HCT116 (cell line): ENCODE measurements around the gene SCN8A. TPM values are rescaled to one million over a fixed set of nuclear protein-coding genes. Genes with fewer than 3 reads are reported as not detected.

Experiments
- ATAC-seq: fragments of 200-7000 bp; cut with Tn5 transposase; 2 replicates; pipeline ENCODE4 v1.9.1; 2020; ENCODE audit warnings: mild to moderate bottlenecking, moderate library complexity
- BruUV-seq: library from RNA; stranded (reverse); fragments of 400-500 nt; replicated peaks from 2 replicates; lab custom pipeline; 2021; lab: Mats Ljungman, UMichigan
- CTCF ChIA-PET: fragments of 300-600 bp; sonication (Branson Sonifier 250); formaldehyde crosslinking; loops from one replicate; lab custom pipeline; 2021; ENCODE audit warnings: antibody characterized with exemption; lab: Charles Lee
- POLR2A ChIA-PET: fragments of 300-600, 350-600 bp; sonication (Branson Sonifier 250); formaldehyde crosslinking; loops from one replicate; lab custom pipeline; 2021; ENCODE audit warnings: antibody characterized with exemption; lab: Charles Lee
- RAD21 ChIA-PET, 2 experiments: fragments of 300-600 bp; sonication (Branson Sonifier 250); formaldehyde crosslinking; loops; one replicate each; lab custom pipeline; 2023; ENCODE audit warnings: low total read pairs in 2 of 2; ENCODE audit not compliant: uncharacterized antibody in 2 of 2, unreplicated experiment in 2 of 2, low non-redundant PET in 1 of 2; lab: Charles Lee
- DNase-seq: peaks from one replicate; pipeline ENCODE4 v3.0.0-alpha.2; 2010; ENCODE audit warnings: low read depth, low spot score
- H2AFZ ChIP-seq: fragments of 200-600 bp; shearing (Covaris generic), sonication (generic); 2 replicates; pipeline ENCODE4 v1.6.1; 2017; ENCODE audit warnings: low read depth, mixed run types, mixed read lengths, antibody characterized with exemption, low read length; ENCODE audit not compliant: poor library complexity, severe bottlenecking
- H3K27ac ChIP-seq: 2 replicates; pipeline ENCODE4 v1.5.1; 2012; ENCODE audit warnings: low read depth, low read length
- H3K27me3 ChIP-seq: fragments of 200-600 bp; sonication (generic); 2 replicates; pipeline ENCODE4 v1.6.1; 2016; ENCODE audit warnings: mixed run types, low read length, mixed read lengths; ENCODE audit not compliant: insufficient read depth
- H3K36me3 ChIP-seq, 2 experiments: fragments of 200-500 bp in 1 of 2; fragments of 200-600 bp in 1 of 2; sonication (Bioruptor generic) in 1 of 2; sonication (generic) in 1 of 2; 2 replicates each; pipeline versions ENCODE4 v1.5.1 to v1.6.1; 2014 to 2016; ENCODE audit warnings: low read length in 2 of 2, inconsistent platforms in 1 of 2, mixed read lengths in 1 of 2, mixed run types in 1 of 2; ENCODE audit not compliant: insufficient read depth in 2 of 2, control insufficient read depth in 1 of 2
- H3K4me1 ChIP-seq, 2 experiments: fragments of 200-600 bp in 1 of 2; sonication (generic) in 1 of 2; 2 replicates each; pipeline versions ENCODE4 v1.5.1 to v1.6.1; 2012 to 2017; ENCODE audit warnings: low read length in 2 of 2, inconsistent platforms in 1 of 2, mild to moderate bottlenecking in 1 of 2, mixed read lengths in 1 of 2, mixed run types in 1 of 2, moderate library complexity in 1 of 2; ENCODE audit not compliant: insufficient read depth in 2 of 2, control insufficient read depth in 1 of 2
- H3K4me2 ChIP-seq: fragments of 200-600 bp; sonication (generic); 2 replicates; pipeline ENCODE4 v1.6.1; 2017; ENCODE audit warnings: mixed run types, low read length, mixed read lengths
- H3K4me3 ChIP-seq, 2 experiments: fragments of 200-600 bp in 1 of 2; sonication (generic) in 1 of 2; replicated peaks in 1 of 2; 2 replicates each; pipeline ENCODE4 v1.5.1; 2011 to 2016; ENCODE audit warnings: low read length in 2 of 2, control low read depth in 1 of 2, low read depth in 1 of 2, mild to moderate bottlenecking in 1 of 2, mixed read lengths in 1 of 2, mixed run types in 1 of 2
- H3K79me2 ChIP-seq: fragments of 200-600 bp; sonication (generic); 2 replicates; pipeline ENCODE4 v1.6.1; 2017; ENCODE audit warnings: mild to moderate bottlenecking, mixed run types, low read length, moderate library complexity, mixed read lengths; ENCODE audit not compliant: insufficient read depth
- H3K9ac ChIP-seq: fragments of 200-600 bp; sonication (generic); 2 replicates; pipeline ENCODE4 v1.6.1; 2016; ENCODE audit warnings: low read length, mixed read lengths
- H3K9me2 ChIP-seq: fragments of 200-600 bp; sonication (generic), shearing (Covaris generic); 2 replicates; pipeline ENCODE4 v1.6.1; 2017; ENCODE audit warnings: mixed run types, mild to moderate bottlenecking, moderate library complexity; ENCODE audit not compliant: insufficient read depth
- H3K9me3 ChIP-seq, 2 experiments: fragments of 200-500 bp in 1 of 2; fragments of 200-600 bp in 1 of 2; sonication (Bioruptor generic) in 1 of 2; sonication (generic) in 1 of 2; 2 replicates each; pipeline ENCODE4 v1.6.1; 2014 to 2017; ENCODE audit warnings: low read length in 2 of 2, mixed read lengths in 2 of 2, inconsistent platforms in 1 of 2, low read depth in 1 of 2, mild to moderate bottlenecking in 1 of 2, mixed run types in 1 of 2, moderate library complexity in 1 of 2; ENCODE audit not compliant: control insufficient read depth in 1 of 2, insufficient read depth in 1 of 2
- H4K20me1 ChIP-seq: fragments of 200-600 bp; sonication (generic), shearing (Covaris generic); 2 replicates; pipeline ENCODE4 v1.6.1; 2017; ENCODE audit warnings: mixed run types, mild to moderate bottlenecking, moderate library complexity; ENCODE audit not compliant: insufficient read depth
- ATF3 ChIP-seq: IDR thresholded peaks from 2 replicates; pipeline ENCODE4 v1.6.1; 2012
- CBX3 ChIP-seq: IDR thresholded peaks from 2 replicates; pipeline ENCODE4 v1.6.1; 2012; ENCODE audit warnings: low read depth
- CTCF ChIP-seq, 3 experiments: fragments of 200-600 bp in 1 of 3; sonication (generic) in 1 of 3; IDR thresholded peaks in 2 of 3; conservative IDR thresholded peaks in 1 of 3; 2 replicates each; pipeline ENCODE4 v1.5.1; 2012 to 2017; ENCODE audit warnings: low read depth in 2 of 3, low read length in 2 of 3, antibody characterized with exemption in 1 of 3, borderline replicate concordance in 1 of 3, control low read depth in 1 of 3, mild to moderate bottlenecking in 1 of 3, mixed read lengths in 1 of 3, mixed run types in 1 of 3, moderate library complexity in 1 of 3; ENCODE audit not compliant: insufficient read depth in 1 of 3
- EGR1 ChIP-seq: IDR thresholded peaks from 2 replicates; pipeline ENCODE4 v1.6.1; 2012; ENCODE audit warnings: low read depth
- ELF1 ChIP-seq: IDR thresholded peaks from 2 replicates; pipeline ENCODE4 v1.6.1; 2012; ENCODE audit warnings: low read depth, borderline replicate concordance
- EZH2 ChIP-seq: fragments of 200-600 bp; sonication (generic); IDR thresholded peaks from 2 replicates; pipeline ENCODE4 v1.6.1; 2017; ENCODE audit warnings: antibody characterized with exemption, mixed run types
- MAX ChIP-seq: IDR thresholded peaks from 2 replicates; pipeline ENCODE4 v1.6.1; 2012
- RAD21 ChIP-seq: IDR thresholded peaks from 2 replicates; pipeline ENCODE4 v1.6.1; 2012; ENCODE audit warnings: low read depth, mild to moderate bottlenecking
- REST ChIP-seq: IDR thresholded peaks from 2 replicates; pipeline ENCODE4 v1.6.1; 2012; ENCODE audit warnings: low read depth
- SRF ChIP-seq: IDR thresholded peaks from 2 replicates; pipeline ENCODE4 v1.6.1; 2012; ENCODE audit warnings: low read depth
- ZBTB33 ChIP-seq: IDR thresholded peaks from 2 replicates; pipeline ENCODE4 v1.6.1; 2011; ENCODE audit warnings: mild to moderate bottlenecking, low read length, moderate library complexity; ENCODE audit not compliant: insufficient replicate concordance; ENCODE audit errors: extremely low read depth
- ZNF274 ChIP-seq: fragments of 200-500 bp; sonication (Bioruptor generic); IDR thresholded peaks from 2 replicates; pipeline ENCODE4 v1.6.1; 2014; ENCODE audit warnings: mild to moderate bottlenecking, low read depth, low read length, inconsistent platforms
- intact Hi-C: fragments of 100-400 bp; cut with micrococcal nuclease; formaldehyde crosslinking; loops from 2 replicates; pipeline ENCODE4 v1.10.0; 2022
- total RNA-seq: library from RNA; stranded (reverse); gene quantifications from one replicate; pipeline ENCODE4 v1.2.1, GENCODE V29; 2021; ENCODE audit not compliant: unreplicated experiment

Gene SCN8A
- total RNA-seq, 1 experiment from 2014 or later, result 7.1 TPM

- Histone ChIP-seq H3K9me2 (no peaks in the 10 kb centered on the region), H3K36me3 (no peaks in the 10 kb centered on the region; a peak in 1 of 4 replicates), H3K4me3 (no peak overlapping the region), H3K4me1 (no peaks in the 10 kb centered on the region)
- RAD21 ChIA-PET, result no interaction called here
- intact Hi-C loops, result no loop called here
- no peak for DNase-seq
- TF ChIP-seq EGR1 (no peak), EZH2 (no peak), ATF3 (no peak), ELF1 (no peak), SRF (no peak), CTCF (IDR thresholded peaks at IDR 0.05 in 2 of 3, conservative IDR thresholded peaks at IDR 0.05 in 1 of 3; ENCODE audit: borderline replicate concordance in 1 of 3, insufficient read depth in 1 of 3, low read depth in 2 of 3, low read length in 2 of 3) (no peak), MAX (no peak), REST (no peak), RAD21 (no peak), ZNF274 (no peak), ZBTB33 (no peak), CBX3 (no peak)
- TF ChIP-seq, all 23 proteins: peak for 0
- no peaks in the 10 kb centered on the region for H3K79me2 ChIP-seq
- H3K9me3 ChIP-seq, result no peaks in the 10 kb centered on the region
- no peaks in the 10 kb centered on the region for H4K20me1 ChIP-seq
- BruUV-seq, result no TSS peak
- ATAC-seq, result no peak
- POLR2A ChIA-PET, result no interaction called here
- no peaks in the 10 kb centered on the region for H3K27me3 ChIP-seq
- CTCF ChIA-PET, result no interaction called here
- no peak overlapping the region for H3K27ac ChIP-seq
- no peak overlapping the region for H3K9ac ChIP-seq
- no peak overlapping the region for H3K4me2 ChIP-seq
- no peak overlapping the region for H2AFZ ChIP-seq
Measured at GRCh38 chr12:51667269-51667668, 76.2 kb downstream of the SCN8A start.
